NCI-H1436 treated with DMSO at 0.1 percent for 48 hours (cell line): ENCODE data around the gene CUEDC1.
"Not testable (repeated sequence)": the region's sequence is repeated elsewhere in the genome, so short reads cannot be mapped to it uniquely, and the experiment has no call there.

Experiments
- DNase-seq: peaks from one replicate; lab custom pipeline; 2025; lab: John Stamatoyannopoulos, UW

CUEDC1 gene

GRCh38 chr17:57985675-57985974 lies 30.4 kb upstream of the CUEDC1 start:
- DNase-seq = no peak

DNA sequence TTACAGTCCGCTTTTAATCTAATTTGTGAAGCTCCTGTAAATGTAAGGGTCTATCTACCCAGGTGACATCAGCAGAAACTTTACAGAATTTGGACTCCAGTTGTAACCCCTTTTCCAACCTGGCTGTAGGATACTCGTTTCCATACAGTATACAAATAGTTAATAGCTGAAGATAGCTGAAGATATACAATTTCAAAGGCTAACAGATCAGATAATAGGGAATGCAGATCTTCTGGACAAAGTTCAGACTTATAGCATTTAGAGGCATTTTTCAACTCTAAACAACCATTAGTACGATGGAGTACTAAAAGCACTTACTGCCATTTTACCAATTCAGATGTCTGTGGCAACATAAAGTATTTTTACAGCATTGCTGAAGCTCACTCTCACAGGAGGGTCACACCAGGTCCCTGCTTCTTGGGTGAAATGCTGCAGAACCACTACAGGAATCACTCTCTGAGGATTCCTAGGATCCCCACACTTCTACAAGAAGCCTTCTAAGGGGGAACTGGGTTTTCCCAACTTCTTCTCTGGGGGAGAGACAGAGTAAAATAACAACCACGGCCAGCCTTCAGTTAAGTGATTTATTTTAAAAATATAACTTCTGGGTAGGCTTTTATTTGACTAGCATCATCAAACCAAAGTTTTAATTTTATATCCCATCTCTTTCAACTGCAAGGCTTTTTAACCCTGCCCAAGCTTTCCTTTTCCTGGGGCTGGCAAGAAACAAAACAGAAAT lies 29.9 kb upstream of the CUEDC1 start:
- no peak for DNase-seq

GRCh38 chr17:57984261-57984890 lies 29.2 kb upstream of the CUEDC1 start:
- DNase-seq = no peak

DNA sequence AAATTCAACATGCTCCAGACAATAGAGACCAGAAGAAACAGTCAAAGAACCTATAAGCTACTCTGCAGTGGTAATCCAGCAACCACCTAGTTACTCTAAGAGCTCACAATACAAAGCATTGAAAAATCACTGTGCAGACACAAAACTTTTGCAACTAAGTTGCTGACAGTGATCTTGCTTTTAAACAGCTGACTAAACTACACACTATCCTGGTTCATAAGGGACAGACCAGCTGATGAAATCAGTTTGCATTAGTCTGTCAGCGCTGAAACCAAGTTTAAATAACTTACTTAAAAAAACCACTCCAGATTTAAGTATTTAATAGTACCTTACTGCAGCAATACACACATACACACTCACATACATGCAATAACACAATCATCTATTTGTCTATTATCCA lies 28.2 kb upstream of the CUEDC1 start:
- DNase-seq = no peak

DNA sequence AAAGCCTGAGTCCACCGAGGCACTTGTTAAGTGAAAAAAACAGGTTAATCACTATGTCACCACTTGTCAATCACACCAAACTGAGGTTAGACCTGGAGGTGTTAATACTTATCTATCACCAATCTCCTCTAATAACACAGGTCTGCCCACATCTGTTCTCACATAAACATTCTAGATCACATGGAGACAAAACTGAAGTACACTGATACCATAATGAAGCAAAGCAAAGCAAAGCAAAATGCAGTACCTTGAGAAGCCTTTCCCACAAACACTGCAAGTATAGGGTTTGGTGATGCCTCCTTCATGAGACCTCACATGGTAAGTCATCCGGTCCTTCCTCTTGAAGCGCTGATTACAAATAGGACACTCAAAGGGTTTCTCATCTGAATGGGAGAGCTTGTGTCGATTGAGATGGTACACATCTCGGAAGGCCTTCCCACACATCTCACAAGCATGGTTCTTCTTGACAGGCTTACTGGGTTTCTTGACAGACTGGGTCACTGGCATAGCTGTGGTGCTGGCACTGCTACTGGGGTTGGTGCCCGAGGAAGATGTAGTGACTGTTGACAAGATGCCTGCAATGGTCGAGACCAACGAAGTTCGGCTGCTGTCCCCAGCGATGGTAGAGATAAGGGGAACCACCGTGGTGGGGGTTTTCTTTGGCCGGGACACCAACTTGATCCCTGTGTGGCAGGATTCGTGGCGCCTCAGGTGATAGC lies 27.4 kb upstream of the CUEDC1 start:
- no peak for DNase-seq

DNA sequence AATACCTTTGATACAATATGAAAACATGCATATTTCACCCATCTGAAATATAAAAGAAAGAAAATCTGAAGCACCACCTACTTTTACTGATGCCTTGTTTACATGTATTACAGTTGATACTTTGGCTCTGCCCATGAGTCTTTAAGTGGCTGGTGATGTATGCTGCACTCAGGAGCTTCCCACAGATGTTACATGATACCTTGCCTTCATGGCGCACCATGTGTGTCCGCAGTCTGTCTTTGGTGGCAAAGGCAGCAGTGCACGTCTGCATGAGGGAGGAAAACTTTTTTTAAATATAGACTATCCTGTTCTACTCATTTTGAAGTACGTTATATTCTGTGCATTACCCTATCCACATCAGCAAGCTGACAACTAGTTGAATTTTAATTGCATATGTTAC lies 25.3 kb upstream of the CUEDC1 start:
- DNase-seq = no peak

GRCh38 chr17:57979076-57979475 lies 23.9 kb upstream of the CUEDC1 start:
- DNase-seq = no peak

DNA sequence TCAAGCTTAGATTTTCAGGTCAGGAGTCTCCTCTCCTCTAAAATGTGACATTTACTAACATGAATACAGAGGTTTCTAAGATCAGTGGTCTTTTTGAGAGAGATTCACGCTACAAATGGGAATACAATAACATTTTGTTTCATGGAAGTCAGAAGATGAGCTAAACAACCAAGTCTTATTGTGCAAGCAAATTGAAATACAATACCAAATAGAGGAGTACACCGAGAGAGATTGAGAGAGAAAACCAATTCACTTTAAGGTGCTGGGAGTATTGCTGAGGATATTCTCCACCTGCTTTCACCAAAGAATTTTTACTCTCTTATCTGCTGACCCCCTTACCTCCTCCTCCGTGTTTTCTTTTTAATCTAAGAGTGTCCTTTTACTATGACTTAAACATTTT lies 21.4 kb upstream of the CUEDC1 start:
- DNase-seq = no peak

- DNase-seq = no peak
These were observed 19.8 kb upstream of the CUEDC1 start for GRCh38 chr17:57975044-57975443.

DNA sequence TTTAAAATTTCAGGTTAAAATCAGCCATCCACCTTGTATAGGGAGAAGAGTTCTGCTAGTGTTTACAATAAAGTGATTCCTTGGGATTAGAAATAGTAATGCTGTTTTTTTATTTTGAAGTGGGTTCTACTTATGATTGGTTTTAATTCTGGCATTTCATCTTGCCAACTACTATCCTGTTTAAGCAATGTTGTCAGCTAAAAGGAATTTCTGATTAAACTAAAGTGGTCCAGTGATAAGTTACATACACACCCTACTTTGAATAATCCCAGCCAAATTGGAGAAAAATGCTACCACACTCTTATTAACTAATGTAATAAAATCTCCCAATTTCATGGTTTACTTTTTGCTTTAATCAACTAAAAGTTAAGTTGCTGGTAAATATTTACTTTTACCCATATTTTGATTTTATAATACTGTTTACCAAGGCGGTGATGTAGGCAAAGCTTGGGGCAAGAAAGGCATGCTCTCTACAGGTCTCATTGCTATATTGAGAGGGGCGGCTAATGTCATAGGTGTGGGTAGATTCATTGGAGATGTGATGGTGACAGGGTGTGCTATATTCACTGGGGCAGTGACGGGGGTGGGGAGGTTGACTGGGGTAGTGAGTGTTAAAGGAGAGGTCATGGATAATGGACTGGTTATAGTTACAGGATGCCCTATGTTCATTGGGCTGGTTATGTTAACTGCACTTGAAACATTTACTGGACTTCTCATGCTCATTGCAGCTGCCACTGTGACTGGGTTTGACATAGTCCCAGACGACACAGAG lies 19.0 kb upstream of the CUEDC1 start:
- DNase-seq = not testable (repeated sequence)

- no peak for DNase-seq
These were observed 16.9 kb upstream of the CUEDC1 start for GRCh38 chr17:57972151-57972550.

GRCh38 chr17:57971572-57971971 lies 16.4 kb upstream of the CUEDC1 start:
- no peak for DNase-seq

DNA sequence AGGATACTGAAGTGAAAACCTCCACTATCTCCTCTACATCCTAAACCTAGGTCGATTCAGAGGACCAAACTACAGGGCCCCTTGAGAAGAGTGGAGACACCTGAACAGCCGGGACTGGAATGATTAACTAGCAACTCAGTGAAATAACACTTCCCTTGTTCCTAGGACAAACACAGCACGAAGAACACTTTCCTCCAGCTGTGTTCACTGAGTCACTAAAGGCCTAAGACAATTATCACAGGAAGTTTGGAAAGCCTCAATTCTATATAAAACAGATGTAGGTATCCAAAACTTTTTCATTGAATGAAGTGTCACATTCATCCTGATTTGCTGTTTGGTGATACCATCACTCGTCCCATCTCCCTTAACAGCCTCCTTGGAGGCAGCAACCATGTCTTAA lies 15.5 kb upstream of the CUEDC1 start:
- no peak for DNase-seq

- DNase-seq = no peak
These were observed 13.2 kb upstream of the CUEDC1 start for GRCh38 chr17:57968456-57968855.

DNA sequence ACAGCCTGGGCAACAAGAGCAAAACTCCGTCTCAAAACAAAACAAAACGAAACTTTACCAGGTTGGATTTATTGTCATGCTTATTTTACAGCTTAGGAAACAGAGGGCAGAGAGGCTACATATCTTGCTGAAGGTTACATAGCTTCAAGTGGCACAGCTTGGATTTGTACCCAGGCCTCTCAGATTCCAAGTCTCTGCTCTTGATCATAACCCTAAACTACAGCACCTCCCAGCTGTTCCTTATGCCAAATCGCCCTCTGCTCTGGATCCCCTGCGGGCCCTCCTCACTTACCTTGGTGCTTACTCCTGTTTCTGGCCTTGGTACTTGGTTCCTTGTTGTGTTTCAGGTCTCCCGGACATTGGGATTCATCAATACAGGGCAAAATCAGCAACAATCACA lies 11.7 kb upstream of the CUEDC1 start:
- no peak for DNase-seq

GRCh38 chr17:57966246-57966645 lies 11.0 kb upstream of the CUEDC1 start:
- DNase-seq = no peak

DNA sequence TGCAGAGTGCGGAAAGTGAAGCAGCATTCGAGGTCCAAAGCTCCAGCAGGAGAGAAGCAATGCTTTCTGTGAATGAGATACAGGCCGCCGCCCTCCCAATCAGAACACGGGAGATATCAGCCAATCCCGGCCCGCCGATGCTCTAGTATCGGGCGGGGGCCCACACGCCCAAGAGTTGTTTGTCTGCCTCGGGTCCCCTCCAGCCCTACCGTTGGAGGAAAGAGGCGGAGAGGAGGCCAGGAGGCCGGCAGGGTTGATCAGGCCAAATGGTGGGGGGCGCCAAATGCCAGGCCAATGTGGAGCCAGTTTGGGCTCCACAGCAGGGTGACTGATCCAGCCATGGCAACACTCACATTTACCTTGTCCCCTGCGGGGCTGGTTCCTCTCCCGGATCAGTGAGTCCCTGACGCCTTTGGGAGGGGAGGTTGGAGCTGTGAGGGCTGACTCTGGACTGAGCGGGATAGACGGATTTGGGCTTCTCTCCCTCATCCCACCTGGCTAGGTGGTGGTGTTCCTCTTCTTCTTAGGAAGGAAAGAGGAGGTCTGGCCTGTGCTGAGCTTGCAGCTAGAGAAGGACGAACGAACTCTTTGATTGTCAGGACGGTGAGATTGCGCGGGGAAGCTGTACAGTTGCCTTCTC lies 10.4 kb upstream of the CUEDC1 start:
- DNase-seq = no peak

DNA sequence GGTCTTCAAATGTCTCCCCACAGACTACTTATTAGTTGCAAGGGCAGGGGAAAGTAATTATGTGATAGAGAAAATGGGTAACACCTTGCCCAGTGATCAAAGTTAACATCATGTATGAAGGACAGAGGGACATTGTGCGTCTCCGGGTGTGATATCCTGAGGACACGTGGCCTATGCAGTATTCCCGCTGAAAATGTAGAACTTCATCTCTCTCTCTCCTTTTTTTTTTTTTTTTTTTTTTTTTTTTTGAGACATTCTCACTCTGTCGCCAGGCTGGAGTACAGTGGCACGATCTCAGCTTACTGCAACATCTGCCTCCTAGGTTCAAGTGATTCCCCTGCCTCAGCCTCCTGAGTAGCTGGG lies 7.9 kb upstream of the CUEDC1 start:
- DNase-seq = no peak

DNA sequence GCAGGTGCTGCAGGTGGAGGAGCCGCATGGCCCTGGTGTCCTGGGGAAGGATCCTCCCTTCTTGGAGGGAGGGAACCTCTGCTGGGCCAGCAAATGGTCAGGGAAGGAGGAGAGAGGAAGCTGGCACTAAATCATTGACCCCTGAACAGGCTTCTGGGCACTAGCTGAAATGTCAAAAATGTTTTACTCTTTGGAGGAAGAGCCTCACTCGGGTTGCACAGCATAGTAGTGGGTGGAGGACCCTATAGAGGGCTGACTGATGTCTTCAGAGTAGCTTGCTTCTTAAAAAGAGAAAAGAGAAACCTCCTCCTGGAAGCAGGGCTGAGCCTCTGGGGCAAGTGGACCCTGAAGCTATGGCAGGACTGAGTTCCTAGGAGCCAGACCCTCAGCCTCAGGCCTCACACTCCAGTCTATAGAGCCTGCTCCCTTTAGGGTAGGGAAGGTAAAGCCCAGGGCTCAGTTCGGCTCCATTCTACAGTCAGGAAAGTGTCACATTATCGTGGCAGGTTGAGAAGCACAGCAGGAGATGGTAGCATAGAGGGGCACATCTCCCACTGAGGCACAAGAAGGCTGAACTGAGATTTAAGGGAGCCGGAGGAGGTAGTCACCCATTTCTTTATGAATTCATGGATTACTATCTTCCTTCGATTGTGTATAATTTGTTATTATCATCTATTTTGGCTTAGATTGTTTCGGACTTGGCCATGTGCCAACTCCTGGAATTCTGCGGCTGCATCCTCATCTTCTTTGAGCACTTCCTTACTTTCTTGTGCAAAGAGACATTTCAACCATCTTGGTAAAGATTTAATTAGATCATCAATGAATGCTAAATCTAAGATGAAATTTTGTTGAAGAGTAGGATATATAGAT lies 7.3 kb upstream of the CUEDC1 start:
- no peak for DNase-seq

- DNase-seq = no peak
These were observed 4.7 kb upstream of the CUEDC1 start for GRCh38 chr17:57959929-57960328.

- DNase-seq = not testable (repeated sequence)
These were observed 3.2 kb upstream of the CUEDC1 start for GRCh38 chr17:57958391-57958790.
